Caco-2 (cell line): Measurements from ENCODE around the gene TUBA1C. TPM values are rescaled to one million over a fixed set of nuclear protein-coding genes. Genes with fewer than 3 reads are reported as not detected.
A peak's percentile ranks its signal among the peaks of the same experiment; 100 is the strongest.

Experiments
- Bru-seq: library from RNA; stranded (reverse); fragments of 400-500 nt; gene quantifications from one replicate; lab custom pipeline; 2021; lab: Mats Ljungman, UMichigan
- BruChase-seq, 2 experiments: library from RNA; stranded (reverse); fragments of 400-500 nt; gene quantifications; one replicate each; lab custom pipeline; 2021; lab: Mats Ljungman, UMichigan
- BruUV-seq: library from RNA; stranded (reverse); fragments of 400-500 nt; replicated peaks from 2 replicates; lab custom pipeline; 2021; lab: Mats Ljungman, UMichigan
- CTCF ChIA-PET: fragments of 300-600 bp; sonication (Branson Sonifier 250); formaldehyde crosslinking; loops from one replicate; lab custom pipeline; 2022; ENCODE audit warnings: antibody characterized with exemption; lab: Charles Lee
- POLR2A ChIA-PET: fragments of 300-600 bp; sonication (Branson Sonifier 250); formaldehyde crosslinking; loops from one replicate; lab custom pipeline; 2022; ENCODE audit warnings: antibody characterized with exemption; lab: Charles Lee
- DNase-seq, 2 experiments: peaks; one replicate each; pipeline versions ENCODE4 v3.0.0 to v3.0.0-alpha.2; 2020 to 2022
- H3K27me3 ChIP-seq: replicated peaks from 2 replicates; pipeline ENCODE4 v1.6.0; 2011; ENCODE audit warnings: low read length; ENCODE audit not compliant: control insufficient read depth, insufficient read depth
- H3K36me3 ChIP-seq: 2 replicates; pipeline ENCODE4 v1.5.1; 2011; ENCODE audit warnings: low read length; ENCODE audit not compliant: control insufficient read depth, insufficient read depth
- H3K4me1 ChIP-seq: fragments of 250-450 bp; sonication (Bioruptor Pico); 2 replicates; pipeline ENCODE4 v1.5.1; 2020; ENCODE audit warnings: mild to moderate bottlenecking
- H3K4me3 ChIP-seq: 2 replicates; pipeline ENCODE4 v1.5.1; 2011; ENCODE audit warnings: low read depth, mild to moderate bottlenecking, control low read depth, low read length
- H3K9me3 ChIP-seq: fragments of 250-450 bp; sonication (Bioruptor Pico); 2 replicates; pipeline ENCODE4 v1.5.1; 2020; ENCODE audit warnings: mild to moderate bottlenecking, moderate library complexity
- H3K27ac Mint-ChIP-seq: one replicate; pipeline ENCODE4 v1.8.0; 2022; ENCODE audit warnings: mixed read lengths; ENCODE audit not compliant: unreplicated experiment
- H3K27me3 Mint-ChIP-seq: one replicate; pipeline ENCODE4 v1.8.0; 2022; ENCODE audit warnings: mixed read lengths; ENCODE audit not compliant: insufficient read depth, unreplicated experiment
- H3K36me3 Mint-ChIP-seq: one replicate; pipeline ENCODE4 v1.8.0; 2022; ENCODE audit warnings: mild to moderate bottlenecking, mixed read lengths; ENCODE audit not compliant: insufficient read depth, unreplicated experiment
- H3K4me1 Mint-ChIP-seq: one replicate; pipeline ENCODE4 v1.8.0; 2022; ENCODE audit warnings: low read depth, mixed read lengths; ENCODE audit not compliant: unreplicated experiment
- H3K4me3 Mint-ChIP-seq: one replicate; pipeline ENCODE4 v1.8.0; 2022; ENCODE audit warnings: mild to moderate bottlenecking, moderate library complexity, mixed read lengths; ENCODE audit not compliant: unreplicated experiment
- H3K9me3 Mint-ChIP-seq: one replicate; pipeline ENCODE4 v1.8.0; 2022; ENCODE audit warnings: mixed read lengths; ENCODE audit not compliant: unreplicated experiment
- CTCF ChIP-seq, 2 experiments: fragments of 200-600 bp in 1 of 2; IDR thresholded peaks; 1 replicate in 1 of 2; 2 replicates in 1 of 2; pipeline versions ENCODE4 v1.5.1 to v1.8.0; 2011 to 2022; ENCODE audit warnings: antibody characterized with exemption in 1 of 2, control low read depth in 1 of 2, inconsistent platforms in 1 of 2, low read depth in 1 of 2, low read length in 1 of 2, mild to moderate bottlenecking in 1 of 2, moderate library complexity in 1 of 2; ENCODE audit not compliant: insufficient read depth in 1 of 2, severe bottlenecking in 1 of 2, unreplicated experiment in 1 of 2
- intact Hi-C: fragments of 100-400 bp; cut with micrococcal nuclease; formaldehyde crosslinking; loops from one replicate; pipeline ENCODE4 v1.10.0; 2022; ENCODE audit not compliant: unreplicated experiment
- long read RNA-seq: library from polyadenylated mRNA; stranded (forward); transcript quantifications from one replicate; pipeline ENCODE4 v2.0.0, GENCODE V29; 2022
- total RNA-seq: library from RNA; stranded (reverse); gene quantifications from 2 replicates; pipeline ENCODE4 v1.2.3, GENCODE V29; 2022

TUBA1C gene
- total RNA-seq (636 and 638 TPM in 2 replicates), Bru-seq, nascent RNA (percentile 79 among the genes with signal in this experiment), BruChase-seq, experiment 1, labeled RNA remaining after a 2-hour chase (percentile 85 among the genes with signal in this experiment), BruChase-seq, experiment 2, labeled RNA remaining after a 6-hour chase (percentile 95 among the genes with signal in this experiment)
- long read RNA-seq, transcript TUBA1C-203 (2 exons, 1,105 nt): minor isoform, 12 of 175 reads
- long read RNA-seq, transcript TUBA1C-201 (4 exons, 3,001 nt): major isoform, 102 of 175 reads
- long read RNA-seq, partial matches to known transcripts: 17 of 175 reads
- long read RNA-seq, other reads (novel, unspliced or antisense): 44 of 175 reads

DNA sequence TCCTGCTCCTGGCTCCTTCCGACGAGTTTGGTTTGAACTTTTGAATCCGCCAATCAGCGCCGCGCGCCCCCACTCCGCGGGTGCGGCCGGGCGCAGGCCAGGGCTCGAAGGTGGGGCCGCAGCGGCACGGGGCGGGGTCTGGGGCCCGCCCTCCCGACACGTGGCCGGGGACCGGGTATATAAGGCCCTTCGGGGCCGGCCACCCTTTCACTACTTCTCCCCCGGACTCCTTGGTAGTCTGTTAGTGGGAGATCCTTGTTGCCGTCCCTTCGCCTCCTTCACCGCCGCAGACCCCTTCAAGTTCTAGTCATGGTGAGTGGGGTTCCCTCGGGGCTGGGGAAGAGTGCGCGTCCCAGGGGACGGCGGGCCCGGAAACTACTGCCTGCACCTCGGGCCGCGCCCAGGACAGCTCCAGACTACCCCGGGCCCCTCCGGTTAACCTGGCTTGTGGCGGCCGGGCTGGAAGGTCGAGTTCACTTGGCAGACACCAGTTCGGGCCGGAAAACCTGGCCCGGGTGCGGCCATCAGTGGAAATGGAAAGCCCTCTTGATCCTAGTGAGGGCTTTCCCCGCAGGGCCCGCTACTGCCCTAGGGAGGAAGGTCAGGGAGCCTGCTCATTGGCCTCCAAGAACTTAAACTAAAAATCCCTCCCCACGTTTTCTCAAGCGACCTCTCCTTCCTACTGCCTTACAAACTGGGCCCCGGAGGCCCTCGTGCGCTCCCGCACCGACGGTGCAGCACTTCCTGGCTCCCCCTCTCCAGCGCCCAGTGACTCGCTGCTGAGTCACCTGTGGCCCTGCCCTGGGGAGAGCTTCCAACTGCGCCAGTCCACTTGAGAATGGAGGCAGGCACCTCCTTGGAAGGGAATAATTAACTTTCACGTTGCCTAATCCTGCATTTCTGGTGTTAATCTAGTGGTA is at the start of gene TUBA1C:
Gene TUBA1C (plus strand): TSS at position 210 of the 920 bp plus-strand sequence. CDS start 100 bp downstream, at position 310.
- peak; percentile 97 to 99 for DNase-seq
- ChIA-PET POLR2A (interaction anchor here (0.5 to 2.1 kb wide), 12 partner anchors 8 to 477 kb away, joined by 3 to 11 read pairs (median 4); partner anchors contain the start of genes DDX23, SPATS2, TMBIM6 and TROAP), CTCF (interaction anchor here (0.8 to 2.1 kb wide), 5 partner anchors 29 to 134 kb away, joined by 3 to 11 read pairs (median 6); partner anchors contain the start of genes PRPH and TUBA1B)
- peaks cover 22% of the 10 kb centered on the region for H3K4me1 Mint-ChIP-seq
- H3K27me3 Mint-ChIP-seq: no peaks in the 10 kb centered on the region
- Histone ChIP-seq H3K4me3 (peak within 1 kb of the TSS; percentile 79), H3K36me3 (0 out of 2 replicates have a peak, but pooled peaks cover 2% of the 10 kb centered on the region), H3K27me3 (no peaks in the 10 kb centered on the region), H3K4me1 (peaks cover 30% of the 10 kb centered on the region), H3K9me3 (no peaks in the 10 kb centered on the region)
- intact Hi-C loops: loop anchor here (1.0 to 10.0 kb wide), 2 partner anchors 32 to 550 kb away; partner anchors contain the start of gene CCNT1
- peaks cover 65% of the 10 kb centered on the region for H3K36me3 Mint-ChIP-seq
- TSS peak; percentile 49 for BruUV-seq
- peak within 1 kb of the TSS; percentile 89 for H3K27ac Mint-ChIP-seq
- TF ChIP-seq CTCF (IDR thresholded peaks at IDR 0.05; ENCODE audit: insufficient read depth in 1 of 2, low read depth in 1 of 2, low read length in 1 of 2, severe bottlenecking in 1 of 2, unreplicated experiment in 1 of 2): no peak
- H3K9me3 Mint-ChIP-seq: no peaks in the 10 kb centered on the region
- H3K4me3 Mint-ChIP-seq: peak within 1 kb of the TSS; percentile 86

DNA sequence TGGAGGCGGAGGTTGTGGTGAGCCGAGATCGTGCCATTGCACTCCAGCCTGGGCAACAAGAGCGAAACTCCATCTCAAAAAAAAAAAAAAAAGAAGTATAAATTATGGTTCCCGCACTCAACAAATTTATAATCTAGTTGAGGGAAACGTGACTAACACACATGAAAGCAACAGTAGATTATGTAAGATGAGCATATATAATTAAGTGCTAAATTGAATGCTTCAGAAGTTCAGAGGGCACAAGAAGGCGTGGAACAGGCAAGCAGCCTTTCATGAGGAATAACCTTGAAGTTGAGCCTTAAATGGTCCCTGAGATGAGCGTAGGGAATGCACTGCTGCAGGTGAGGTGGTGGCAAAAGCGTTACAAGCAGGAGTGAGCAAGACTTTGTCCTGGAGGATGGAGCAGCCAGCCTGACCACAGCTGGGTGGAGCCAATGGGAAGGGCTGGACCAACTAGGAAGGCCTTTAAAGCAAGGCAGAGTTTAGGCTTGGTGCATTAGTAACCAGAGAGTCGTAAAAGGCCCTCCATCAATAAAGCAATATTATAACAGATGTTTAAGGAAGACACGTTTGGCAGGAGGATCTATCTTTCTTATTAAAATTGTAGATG is 45.4 kb upstream of the TUBA1C start:
- Mint-ChIP-seq H3K9me3 (no peaks in the 10 kb centered on the region), H3K36me3 (no peaks in the 10 kb centered on the region), H3K4me1 (no peaks in the 10 kb centered on the region), H3K27me3 (no peaks in the 10 kb centered on the region), H3K4me3 (no peak overlapping the region), H3K27ac (no peak overlapping the region)
- H3K27me3 ChIP-seq: no peaks in the 10 kb centered on the region
- no peak for TF ChIP-seq CTCF (IDR thresholded peaks at IDR 0.05; ENCODE audit: insufficient read depth in 1 of 2, low read depth in 1 of 2, low read length in 1 of 2, severe bottlenecking in 1 of 2, unreplicated experiment in 1 of 2)
- intact Hi-C loops: no loop called here
- BruUV-seq: no TSS peak
- POLR2A ChIA-PET: no interaction called here
- no peaks in the 10 kb centered on the region for H3K4me1 ChIP-seq
- H3K4me3 ChIP-seq: no peak overlapping the region
- no peaks in the 10 kb centered on the region for H3K36me3 ChIP-seq
- no peaks in the 10 kb centered on the region for H3K9me3 ChIP-seq
- CTCF ChIA-PET: interaction anchor here (0.7 kb wide), 1 partner anchor 42 kb away, joined by 3 read pairs; no protein-coding TSS in a partner anchor
- peak in 1 of 2 experiments; percentile 19 for DNase-seq
